SK-N-SH treated with all-trans-retinoic acid at 6 μM for 48 hours (cell line): ENCODE results near the gene DCDC1.

Source experiments
- ARNTL ChIP-seq: fragments of 450-650 bp; formaldehyde crosslinking; IDR thresholded peaks from 2 replicates; pipeline ENCODE4 v1.5.0; 2020; ENCODE audit warnings: low read depth, mild to moderate bottlenecking, moderate library complexity, borderline replicate concordance
- CSDC2 ChIP-seq: fragments of 250-450 bp; sonication (Bioruptor Pico); IDR thresholded peaks from 2 replicates; pipeline ENCODE4 v1.5.0; 2020; ENCODE audit warnings: mild to moderate bottlenecking, moderate library complexity
- GLIS3 ChIP-seq: fragments of 250-450 bp; sonication (Bioruptor Pico); IDR thresholded peaks from 2 replicates; pipeline ENCODE4 v1.5.0; 2020; ENCODE audit warnings: mild to moderate bottlenecking, moderate library complexity
- ISL1 ChIP-seq: fragments of 250-450 bp; sonication (Bioruptor Pico); IDR thresholded peaks from 2 replicates; pipeline ENCODE4 v2.1.2; 2022; ENCODE audit warnings: mild to moderate bottlenecking, moderate library complexity
- OSR1 ChIP-seq: fragments of 250-450 bp; sonication (Bioruptor Pico); IDR thresholded peaks from 2 replicates; pipeline ENCODE4 v1.8.0; 2022; ENCODE audit warnings: moderate library complexity, mild to moderate bottlenecking, inconsistent platforms
- PATZ1 ChIP-seq: fragments of 250-450 bp; sonication (Bioruptor Pico); IDR thresholded peaks from 2 replicates; pipeline ENCODE4 v1.8.0; 2020; ENCODE audit warnings: mild to moderate bottlenecking, moderate library complexity, borderline replicate concordance
- PPARA ChIP-seq: fragments of 250-450 bp; sonication (Bioruptor Pico); IDR thresholded peaks from 2 replicates; pipeline ENCODE4 v1.5.0; 2020; ENCODE audit warnings: mild to moderate bottlenecking, borderline replicate concordance
- RARB ChIP-seq: fragments of 250-450 bp; sonication (Bioruptor Pico); IDR thresholded peaks from 2 replicates; pipeline ENCODE4 v1.8.0; 2021; ENCODE audit warnings: mild to moderate bottlenecking, moderate library complexity
- SNAI2 ChIP-seq: fragments of 250-450 bp; sonication (Bioruptor Pico); IDR thresholded peaks from 2 replicates; pipeline ENCODE4 v1.5.0; 2020; ENCODE audit warnings: mild to moderate bottlenecking, moderate library complexity
- TCF4 ChIP-seq: fragments of 250-450 bp; sonication (Bioruptor Pico); IDR thresholded peaks from 2 replicates; pipeline ENCODE4 v1.8.0; 2021; ENCODE audit warnings: mild to moderate bottlenecking, moderate library complexity, borderline replicate concordance
- TOX ChIP-seq: fragments of 250-450 bp; sonication (Bioruptor Pico); IDR thresholded peaks from 2 replicates; pipeline ENCODE4 v1.8.0; 2021; ENCODE audit warnings: mild to moderate bottlenecking, moderate library complexity, borderline replicate concordance
- TSHZ2 ChIP-seq: fragments of 250-450 bp; sonication (Bioruptor Pico); IDR thresholded peaks from 2 replicates; pipeline ENCODE4 v1.5.0; 2020; ENCODE audit warnings: mild to moderate bottlenecking, moderate library complexity
- ZC3H10 ChIP-seq: fragments of 250-450 bp; sonication (Bioruptor Pico); IDR thresholded peaks from 2 replicates; pipeline ENCODE4 v1.5.1; 2021; ENCODE audit warnings: mild to moderate bottlenecking, moderate library complexity
- ZNF8 ChIP-seq: fragments of 450-650 bp; formaldehyde crosslinking; IDR thresholded peaks from 2 replicates; pipeline ENCODE4 v1.5.0; 2020; ENCODE audit warnings: mild to moderate bottlenecking, moderate library complexity

DNA sequence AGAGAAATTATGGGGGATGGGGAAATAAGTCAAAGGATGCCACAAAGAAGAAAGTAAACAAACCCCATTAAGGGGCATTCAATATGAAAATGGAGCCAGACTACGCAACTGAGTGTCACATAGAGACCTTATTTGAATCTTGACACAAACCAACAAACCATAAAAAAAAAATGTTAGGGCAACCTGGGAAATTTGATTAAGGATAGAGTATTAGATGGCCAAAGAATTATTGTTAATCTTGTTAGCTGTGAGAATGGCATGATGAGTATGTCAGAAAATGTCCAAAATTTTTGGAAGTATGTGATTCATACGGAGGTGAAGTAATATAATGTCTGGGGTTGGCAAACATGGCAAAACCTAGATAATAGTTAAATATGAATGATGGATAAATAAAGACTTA, 461.3 kb downstream of the DCDC1 start:
- TF ChIP-seq PATZ1 (CRISPR knock-in tag) (peak; percentile 53; the same call in 1 of the 2 replicates), OSR1 (no peak), ISL1 (CRISPR knock-in tag) (peak; percentile 82), ARNTL (no peak), RARB (no peak), CSDC2 (CRISPR knock-in tag) (no peak), TSHZ2 (CRISPR knock-in tag) (0 out of 2 replicates have a peak, but pooled peaks have one; percentile 19), TCF4 (CRISPR knock-in tag) (no peak), TOX (CRISPR knock-in tag) (no peak), GLIS3 (CRISPR knock-in tag) (no peak), ZNF8 (CRISPR knock-in tag) (no peak), SNAI2 (CRISPR knock-in tag) (no peak), ZC3H10 (CRISPR knock-in tag) (no peak), PPARA (no peak)
